SH-SY5Y (cell line): ENCODE measurements around the gene SERPINE3.

Source experiments
- GATA2 ChIP-seq: IDR thresholded peaks from 2 replicates; pipeline ENCODE4 v1.6.1; 2011; ENCODE audit warnings: mild to moderate bottlenecking, low read depth, low read length
- GATA3 ChIP-seq: IDR thresholded peaks from 2 replicates; pipeline ENCODE4 v1.6.1; 2011; ENCODE audit warnings: low read depth, mild to moderate bottlenecking, low read length, moderate library complexity

- TF ChIP-seq GATA2, result no peak
- TF ChIP-seq GATA3, result no peak
Observed at GRCh38 chr13:51347099-51347498, 7.6 kb downstream of the SERPINE3 start.
